ENCODE measurements around the gene NSG1. TPM values are rescaled to one million over a fixed set of nuclear protein-coding genes. Genes with fewer than 3 reads are reported as not detected.

Gene NSG1
- total RNA-seq, 1 experiment from 2014 or later = not detected

- no peak for DNase-seq
- Histone ChIP-seq H2AFZ (no peak overlapping the region), H3K4me1 (replicated peaks; ENCODE audit: insufficient read depth) (no peaks in the 10 kb centered on the region), H3K4me2 (no peak overlapping the region), H4K20me1 (ENCODE audit: insufficient read depth) (no peaks in the 10 kb centered on the region), H3K79me2 (ENCODE audit: low read depth) (no peaks in the 10 kb centered on the region), H3K9me3 (ENCODE audit: insufficient read depth, low read depth) (no peaks in the 10 kb centered on the region), H3K9me2 (ENCODE audit: insufficient read depth) (no peaks in the 10 kb centered on the region), H3K4me3 (no peak overlapping the region), H3K27me3 (ENCODE audit: insufficient read depth, low read depth) (no peaks in the 10 kb centered on the region), H3K36me3 (ENCODE audit: low read depth) (no peaks in the 10 kb centered on the region), H3K27ac (no peak overlapping the region), H3F3A (ENCODE audit: insufficient read depth, low read depth) (no peaks in the 10 kb centered on the region)
- TF ChIP-seq EZH2 (IDR thresholded peaks at IDR 0.05; ENCODE audit: low read depth) = no peak
- CTCF ChIA-PET = no interaction called here
- intact Hi-C loops (cut with micrococcal nuclease; ENCODE audit: unreplicated experiment) = no loop called here
- BruUV-seq (replicated peaks) = no TSS peak
- POLR2A ChIA-PET (ENCODE audit: unreplicated experiment) = no interaction called here
Measured at GRCh38 chr4:4436244-4436823, 49.4 kb downstream of the NSG1 start.

- Histone ChIP-seq H3K27me3 (ENCODE audit: insufficient read depth, low read depth) (no peaks in the 10 kb centered on the region), H3K36me3 (ENCODE audit: low read depth) (no peaks in the 10 kb centered on the region), H3K9me2 (ENCODE audit: insufficient read depth) (no peaks in the 10 kb centered on the region), H3K27ac (no peak overlapping the region), H2AFZ (no peak overlapping the region), H3K9me3 (ENCODE audit: insufficient read depth, low read depth) (no peaks in the 10 kb centered on the region), H3K4me3 (no peak overlapping the region), H3K4me1 (replicated peaks; ENCODE audit: insufficient read depth) (no peaks in the 10 kb centered on the region), H3F3A (ENCODE audit: insufficient read depth, low read depth) (no peaks in the 10 kb centered on the region), H3K4me2 (no peak overlapping the region), H4K20me1 (ENCODE audit: insufficient read depth) (no peaks in the 10 kb centered on the region), H3K79me2 (ENCODE audit: low read depth) (no peaks in the 10 kb centered on the region)
- no peak for TF ChIP-seq EZH2 (IDR thresholded peaks at IDR 0.05; ENCODE audit: low read depth)
- no peak for TF ChIP-seq CTCF (conservative IDR thresholded peaks at IDR 0.05)
- CTCF ChIA-PET = no interaction called here
- BruUV-seq (replicated peaks) = no TSS peak
- intact Hi-C loops (cut with micrococcal nuclease; ENCODE audit: unreplicated experiment) = no loop called here
- no peak for DNase-seq
- POLR2A ChIA-PET (ENCODE audit: unreplicated experiment) = no interaction called here
Measured at GRCh38 chr4:4437798-4438470, 51.0 kb downstream of the NSG1 start.

GRCh38 chr4:4438891-4439290 lies 52.0 kb downstream of the NSG1 start:
- Histone ChIP-seq H3K4me3 (no peak overlapping the region), H3F3A (ENCODE audit: insufficient read depth, low read depth) (no peaks in the 10 kb centered on the region), H3K4me2 (no peak overlapping the region), H3K36me3 (ENCODE audit: low read depth) (0 out of 2 replicates have a peak, but pooled peaks cover 3% of the 10 kb centered on the region), H3K4me1 (replicated peaks; ENCODE audit: insufficient read depth) (peaks cover 6% of the 10 kb centered on the region), H3K27me3 (ENCODE audit: insufficient read depth, low read depth) (no peaks in the 10 kb centered on the region), H2AFZ (no peak overlapping the region), H3K79me2 (ENCODE audit: low read depth) (no peaks in the 10 kb centered on the region), H3K9me3 (ENCODE audit: insufficient read depth, low read depth) (no peaks in the 10 kb centered on the region), H3K27ac (no peak overlapping the region), H3K9me2 (ENCODE audit: insufficient read depth) (no peaks in the 10 kb centered on the region), H4K20me1 (ENCODE audit: insufficient read depth) (no peaks in the 10 kb centered on the region)
- CTCF ChIA-PET = no interaction called here
- POLR2A ChIA-PET (ENCODE audit: unreplicated experiment) = no interaction called here
- TF ChIP-seq EZH2 (IDR thresholded peaks at IDR 0.05; ENCODE audit: low read depth) (no peak), CTCF (conservative IDR thresholded peaks at IDR 0.05) (no peak)
- no TSS peak for BruUV-seq (replicated peaks)
- no peak for DNase-seq
- intact Hi-C loops (cut with micrococcal nuclease; ENCODE audit: unreplicated experiment) = no loop called here
